PC-9 (cell line): ENCODE results near the gene TSR3. TPM values are rescaled to one million over a fixed set of nuclear protein-coding genes. Genes with fewer than 3 reads are reported as not detected.

Experiments
- BruUV-seq: library from RNA; stranded (reverse); fragments of 400-500 nt; replicated peaks from 2 replicates; lab custom pipeline; 2021; lab: Mats Ljungman, UMichigan
- CTCF ChIA-PET: fragments of 300-600 bp; sonication (Branson Sonifier 250); formaldehyde crosslinking; loops from one replicate; lab custom pipeline; 2022; ENCODE audit warnings: antibody characterized with exemption; lab: Charles Lee
- POLR2A ChIA-PET: fragments of 300-600 bp; sonication (Branson Sonifier 250); formaldehyde crosslinking; loops from one replicate; lab custom pipeline; 2022; ENCODE audit warnings: antibody characterized with exemption; ENCODE audit not compliant: unreplicated experiment; lab: Charles Lee
- DNase-seq, 2 experiments: peaks; one replicate each; pipeline versions ENCODE4 v3.0.0 to v3.0.0-alpha.2; 2015 to 2022; ENCODE audit warnings: mixed read lengths in 1 of 2
- H2AFZ ChIP-seq: fragments of 200-600 bp; sonication (generic); 2 replicates; pipeline ENCODE4 v1.8.1; 2017; ENCODE audit warnings: antibody characterized with exemption
- H3F3A ChIP-seq: fragments of 200-600 bp; sonication (generic); 2 replicates; pipeline ENCODE4 v1.8.1; 2017; ENCODE audit warnings: antibody characterized with exemption, mild to moderate bottlenecking, low read depth; ENCODE audit not compliant: insufficient read depth
- H3K27ac ChIP-seq: fragments of 200-600 bp; sonication (generic); 2 replicates; pipeline ENCODE4 v1.6.1; 2016; ENCODE audit warnings: mixed run types
- H3K27me3 ChIP-seq: fragments of 200-600 bp; sonication (generic); 2 replicates; pipeline ENCODE4 v1.6.1; 2016; ENCODE audit warnings: low read depth, mixed run types; ENCODE audit not compliant: insufficient read depth
- H3K36me3 ChIP-seq: fragments of 200-600 bp; sonication (generic); 2 replicates; pipeline ENCODE4 v1.6.1; 2016; ENCODE audit warnings: low read depth, mixed run types
- H3K4me1 ChIP-seq: fragments of 200-600 bp; sonication (generic); replicated peaks from 2 replicates; pipeline ENCODE4 v1.6.1; 2016; ENCODE audit warnings: mixed run types; ENCODE audit not compliant: insufficient read depth
- H3K4me2 ChIP-seq: fragments of 200-600 bp; sonication (generic); 2 replicates; pipeline ENCODE4 v1.6.1; 2017; ENCODE audit warnings: mixed run types
- H3K4me3 ChIP-seq: fragments of 200-600 bp; sonication (generic); 2 replicates; pipeline ENCODE4 v1.6.1; 2016; ENCODE audit warnings: mixed run types
- H3K79me2 ChIP-seq: fragments of 200-600 bp; sonication (generic); 2 replicates; pipeline ENCODE4 v1.6.1; 2017; ENCODE audit warnings: low read depth, mixed run types
- H3K9me2 ChIP-seq: fragments of 200-600 bp; sonication (generic); 2 replicates; pipeline ENCODE4 v1.8.1; 2017; ENCODE audit warnings: mild to moderate bottlenecking; ENCODE audit not compliant: insufficient read depth
- H3K9me3 ChIP-seq: fragments of 200-600 bp; sonication (generic); 2 replicates; pipeline ENCODE4 v1.8.1; 2016; ENCODE audit warnings: low read depth; ENCODE audit not compliant: insufficient read depth
- H4K20me1 ChIP-seq: fragments of 200-600 bp; sonication (generic); 2 replicates; pipeline ENCODE4 v1.8.1; 2017; ENCODE audit not compliant: insufficient read depth
- CTCF ChIP-seq: fragments of 200-600 bp; sonication (generic); conservative IDR thresholded peaks from 2 replicates; pipeline ENCODE4 v1.6.1; 2017; ENCODE audit warnings: mixed run types, antibody characterized with exemption, mild to moderate bottlenecking, moderate library complexity
- EZH2 ChIP-seq: fragments of 200-600 bp; sonication (generic); IDR thresholded peaks from 2 replicates; pipeline ENCODE4 v1.8.0; 2017; ENCODE audit warnings: antibody characterized with exemption, low read depth
- intact Hi-C: fragments of 100-400 bp; cut with micrococcal nuclease; formaldehyde crosslinking; loops from one replicate; pipeline ENCODE4 v1.10.0; 2022; ENCODE audit not compliant: unreplicated experiment
- total RNA-seq: library from RNA; stranded (reverse); gene quantifications from 2 replicates; pipeline ENCODE4 v1.2.3, GENCODE V29; 2021

The TSR3 gene
- total RNA-seq, 1 experiment from 2014 or later, result 69.5 TPM

GRCh38 chr16:1378804-1379303, 27.2 kb upstream of the TSR3 start:
- Histone ChIP-seq H3K36me3 (no peaks in the 10 kb centered on the region), H3K79me2 (peaks cover 45% of the 10 kb centered on the region), H3K9me3 (no peaks in the 10 kb centered on the region), H2AFZ (peak overlapping the region; percentile 73), H3K4me1 (peaks cover 21% of the 10 kb centered on the region), H3K4me3 (peak overlapping the region; percentile 80), H4K20me1 (peaks cover 16% of the 10 kb centered on the region; the same call in 1 of the 2 replicates), H3K9me2 (no peaks in the 10 kb centered on the region), H3F3A (peaks cover 17% of the 10 kb centered on the region), H3K27me3 (no peaks in the 10 kb centered on the region), H3K27ac (peak overlapping the region; percentile 94), H3K4me2 (peak overlapping the region; percentile 99)
- intact Hi-C loops, result no loop called here
- TF ChIP-seq CTCF, result no peak
- TF ChIP-seq EZH2, result no peak
- BruUV-seq, result TSS peak; percentile 86
- CTCF ChIA-PET, result no interaction called here
- peak; percentile 74 to 84 for DNase-seq
- POLR2A ChIA-PET, result interaction anchor here (0.6 to 1.0 kb wide), 3 partner anchors 17 to 49 kb away, joined by 3 to 4 read pairs (median 4); no protein-coding TSS in a partner anchor

- intact Hi-C loops, result no loop called here
- TF ChIP-seq CTCF (no peak), EZH2 (no peak)
- Histone ChIP-seq H3K4me1 (peaks cover 21% of the 10 kb centered on the region), H3K4me2 (peak overlapping the region; percentile 99), H3K27ac (peak overlapping the region; percentile 94), H3K9me3 (no peaks in the 10 kb centered on the region), H3K27me3 (no peaks in the 10 kb centered on the region), H2AFZ (no peak overlapping the region), H3F3A (peaks cover 17% of the 10 kb centered on the region), H3K79me2 (peaks cover 45% of the 10 kb centered on the region), H3K36me3 (no peaks in the 10 kb centered on the region), H3K9me2 (no peaks in the 10 kb centered on the region), H4K20me1 (peaks cover 16% of the 10 kb centered on the region; the same call in 1 of the 2 replicates), H3K4me3 (peak overlapping the region; percentile 80)
- ChIA-PET POLR2A (interaction anchor here (0.6 to 1.0 kb wide), 3 partner anchors 18 to 49 kb away, joined by 3 to 4 read pairs (median 4); no protein-coding TSS in a partner anchor), CTCF (interaction anchor here (0.6 kb wide), 1 partner anchor 14 kb away, joined by 6 read pairs; no protein-coding TSS in a partner anchor)
- no TSS peak for BruUV-seq
- DNase-seq, result no peak
These were observed 26.6 kb upstream of the TSR3 start for GRCh38 chr16:1378087-1378803.

- no peak overlapping the region for H2AFZ ChIP-seq
- peak overlapping the region; percentile 99 for H3K4me2 ChIP-seq
- peaks cover 17% of the 10 kb centered on the region for H3F3A ChIP-seq
- ChIA-PET POLR2A (no interaction called here), CTCF (no interaction called here)
- BruUV-seq, result no TSS peak
- peaks cover 16% of the 10 kb centered on the region; the same call in 1 of the 2 replicates for H4K20me1 ChIP-seq
- intact Hi-C loops, result no loop called here
- H3K79me2 ChIP-seq, result peaks cover 45% of the 10 kb centered on the region
- no peaks in the 10 kb centered on the region for H3K9me2 ChIP-seq
- H3K4me1 ChIP-seq, result peaks cover 21% of the 10 kb centered on the region
- H3K27me3 ChIP-seq, result no peaks in the 10 kb centered on the region
- H3K4me3 ChIP-seq, result peak overlapping the region; percentile 80
- no peak overlapping the region; the same call in 1 of the 2 replicates for H3K27ac ChIP-seq
- TF ChIP-seq EZH2 (no peak), CTCF (no peak)
- peak in 1 of 2 experiments; percentile 35 for DNase-seq
- no peaks in the 10 kb centered on the region for H3K36me3 ChIP-seq
- no peaks in the 10 kb centered on the region for H3K9me3 ChIP-seq
These were observed 25.8 kb upstream of the TSR3 start for GRCh38 chr16:1377406-1378010.
